NCI-H524 (cell line): Measurements from ENCODE around the gene RNF182.
"Not testable (repeated sequence)": the region's sequence is repeated elsewhere in the genome, so short reads cannot be mapped to it uniquely, and the experiment has no call there.

Experiments
- DNase-seq, 2 experiments: peaks; one replicate each; lab custom pipeline; 2025; lab: John Stamatoyannopoulos, UW

Gene RNF182, protein sequence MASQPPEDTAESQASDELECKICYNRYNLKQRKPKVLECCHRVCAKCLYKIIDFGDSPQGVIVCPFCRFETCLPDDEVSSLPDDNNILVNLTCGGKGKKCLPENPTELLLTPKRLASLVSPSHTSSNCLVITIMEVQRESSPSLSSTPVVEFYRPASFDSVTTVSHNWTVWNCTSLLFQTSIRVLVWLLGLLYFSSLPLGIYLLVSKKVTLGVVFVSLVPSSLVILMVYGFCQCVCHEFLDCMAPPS

DNA sequence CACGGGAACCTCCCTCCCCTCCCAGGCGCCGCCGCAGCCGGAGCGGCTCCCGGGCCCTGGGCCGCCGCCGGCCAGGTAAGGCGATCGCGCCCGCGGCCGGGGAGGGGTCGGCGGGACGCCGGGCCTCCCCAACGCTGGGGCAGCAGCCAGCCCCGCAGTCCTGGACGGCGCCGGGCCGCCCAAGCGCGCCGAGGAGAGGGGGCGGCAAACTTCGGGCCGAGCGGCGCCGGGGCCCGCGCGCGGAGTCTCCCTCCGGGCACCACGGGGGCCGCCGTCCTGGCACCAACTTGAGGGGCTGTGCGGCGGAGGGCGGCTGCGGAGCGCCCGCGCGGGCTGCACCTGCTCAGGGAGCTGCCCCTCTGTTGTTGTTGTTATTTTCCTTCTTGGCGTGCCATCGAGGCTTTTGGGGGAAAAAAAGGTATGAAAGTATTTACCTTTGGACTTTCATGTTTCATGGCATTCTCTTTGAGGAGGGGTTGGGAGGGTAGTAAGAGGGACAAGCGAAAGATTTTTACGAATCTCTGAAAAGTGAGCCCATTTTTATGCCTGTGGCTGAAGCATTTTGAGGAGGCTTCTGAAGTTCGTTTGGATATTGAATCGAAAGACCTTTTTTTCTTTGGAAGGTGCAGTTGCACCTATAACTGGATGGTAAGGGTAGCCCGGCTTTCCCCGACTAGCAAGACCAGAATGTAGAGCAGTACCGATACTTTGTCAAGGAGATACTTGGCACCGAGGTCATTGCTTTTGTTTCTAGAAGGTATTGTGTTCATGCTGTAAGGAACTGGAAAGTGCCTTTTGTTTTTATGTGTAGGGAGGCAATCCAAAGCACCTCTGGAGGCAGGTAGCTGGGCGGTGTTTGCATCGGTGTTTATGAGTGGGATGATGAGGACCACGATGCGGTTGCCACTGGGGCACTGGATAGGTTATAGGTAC lies at the start of gene RNF182:
TSS of gene RNF182 (plus strand) at position 4 of the 933 bp plus-strand sequence. CDS start 52,168 bp downstream, outside the sequence.
- peak in 1 of 2 experiments; percentile 19 for DNase-seq

DNA sequence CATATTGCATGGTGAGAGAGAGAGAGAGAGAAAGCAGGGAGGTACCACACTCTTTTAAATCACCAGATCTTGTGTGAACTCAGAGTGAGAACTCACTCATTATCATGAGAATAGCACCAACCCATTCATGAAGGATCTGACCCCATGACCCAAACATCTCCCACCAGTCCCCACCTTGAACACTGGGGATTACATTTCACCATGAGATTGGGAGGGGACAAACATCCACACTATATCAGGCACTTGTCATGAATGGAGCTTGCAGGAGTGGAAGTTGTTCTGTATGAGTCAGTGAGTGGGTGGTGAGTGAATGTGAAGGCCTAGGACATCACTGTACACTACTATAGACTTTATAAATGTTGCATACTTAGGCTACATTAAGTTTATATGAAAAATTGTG lies 47.7 kb upstream of the RNF182 start:
- DNase-seq, result no peak

DNA sequence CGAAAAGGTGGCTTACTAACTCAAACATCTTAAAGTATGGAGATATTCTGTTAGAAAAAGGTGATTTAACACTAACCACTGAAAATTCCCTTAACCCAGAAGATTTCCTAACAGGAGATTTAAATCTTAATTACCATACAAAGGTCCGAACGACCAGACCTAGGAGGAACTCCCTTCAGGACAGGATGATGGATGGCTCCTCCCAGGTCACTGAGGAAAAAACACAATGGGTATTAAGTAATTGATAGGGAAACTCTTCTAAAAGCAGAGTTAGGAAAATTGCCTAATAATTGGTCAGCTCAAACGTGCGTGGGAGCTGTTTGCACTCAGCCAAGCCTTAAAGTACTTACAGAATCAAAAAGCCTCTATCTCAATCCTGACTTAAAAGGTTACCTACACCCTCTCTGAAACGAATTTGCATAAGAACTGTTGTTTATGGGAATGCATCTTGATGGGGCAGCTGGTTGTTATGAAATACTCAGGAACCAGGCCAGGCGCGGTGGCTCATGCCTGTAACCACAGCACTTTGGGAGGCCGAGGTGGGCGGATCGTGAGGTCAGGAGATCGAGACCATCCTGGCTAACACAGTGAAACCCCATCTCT lies 44.6 kb upstream of the RNF182 start:
- DNase-seq, result not testable (repeated sequence)

DNA sequence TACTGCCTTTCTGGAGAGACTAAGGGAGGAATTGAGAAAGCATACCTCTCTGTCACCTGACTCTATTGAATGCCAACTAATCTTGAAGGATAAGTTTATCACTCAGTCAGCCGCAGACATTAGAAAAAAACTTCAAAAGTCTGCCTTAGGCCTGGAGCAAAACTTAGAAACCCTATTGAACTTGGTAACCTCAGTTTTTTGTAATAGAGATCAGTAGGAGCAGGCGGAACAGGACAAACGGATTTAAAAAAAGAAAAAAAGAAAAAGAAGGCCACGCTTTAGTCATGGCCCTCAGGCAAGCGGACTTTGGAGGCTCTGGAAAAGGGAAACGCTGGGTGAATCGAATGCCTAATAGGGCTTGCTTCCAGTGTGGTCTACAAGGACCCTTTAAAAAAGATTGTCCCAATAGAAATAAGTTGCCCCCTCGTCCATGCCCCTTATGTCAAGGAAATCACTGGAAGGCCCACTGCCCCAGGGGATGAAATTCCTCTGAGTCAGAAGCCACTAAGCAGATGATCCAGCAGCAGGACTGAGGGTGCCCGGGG lies 43.1 kb upstream of the RNF182 start:
- no peak for DNase-seq

DNA sequence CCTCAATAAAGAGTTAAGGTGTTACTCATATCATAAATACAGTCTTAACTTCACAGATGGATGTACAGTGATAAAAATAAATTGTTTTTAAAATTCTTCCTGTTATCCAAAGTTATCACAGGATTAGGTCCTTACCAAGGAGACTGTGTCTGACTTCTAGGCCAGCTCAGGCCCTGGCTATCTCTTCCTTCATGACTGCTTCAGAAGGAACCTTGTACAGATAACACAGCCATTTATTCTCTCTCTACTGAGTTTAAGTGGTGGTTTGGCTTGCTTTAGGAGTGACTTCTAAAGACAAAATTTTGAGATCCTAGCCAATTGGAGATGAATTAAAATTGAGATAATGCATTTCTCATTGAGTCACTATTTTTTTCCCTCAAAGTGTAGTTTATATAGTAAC lies 40.8 kb upstream of the RNF182 start:
- DNase-seq, result no peak

DNA sequence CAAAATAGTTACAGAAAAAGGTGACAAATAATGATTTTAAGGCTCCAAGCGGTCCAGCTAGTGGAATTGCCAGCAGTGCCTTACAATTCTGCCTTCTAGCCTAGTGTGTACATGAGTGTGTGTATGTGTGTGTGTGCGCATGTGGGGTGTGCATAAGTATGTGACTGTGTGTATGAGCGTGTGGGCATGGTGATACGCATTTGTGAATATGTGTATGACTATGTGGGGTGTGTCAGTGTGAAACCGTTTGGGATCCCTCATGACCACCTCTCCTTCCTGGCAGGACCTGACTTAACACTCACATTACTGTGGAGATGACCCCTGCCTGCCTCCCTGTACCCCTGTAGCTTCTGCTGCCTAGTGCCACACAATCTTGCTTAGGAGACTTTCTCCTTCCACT lies 40.4 kb upstream of the RNF182 start:
- DNase-seq, result no peak

DNA sequence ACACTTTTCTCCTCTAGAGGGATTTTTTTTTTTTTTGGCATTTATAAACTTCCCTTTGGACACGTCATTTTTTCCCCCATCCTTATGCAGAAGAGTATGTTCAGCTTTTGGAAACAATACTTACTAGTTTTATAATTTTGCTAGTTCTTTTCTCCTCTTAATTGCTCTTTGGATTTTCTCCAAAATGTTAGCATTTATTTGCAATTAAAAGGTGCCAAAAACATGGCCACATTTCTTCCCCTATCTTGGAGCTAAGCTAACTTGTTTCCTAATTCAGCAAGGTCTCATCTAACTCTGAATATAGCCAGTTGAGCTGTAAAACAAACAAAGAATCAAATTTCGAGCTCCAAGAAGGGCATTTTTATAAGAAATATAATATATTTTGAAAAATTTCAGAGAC lies 39.2 kb upstream of the RNF182 start:
- no peak for DNase-seq

DNA sequence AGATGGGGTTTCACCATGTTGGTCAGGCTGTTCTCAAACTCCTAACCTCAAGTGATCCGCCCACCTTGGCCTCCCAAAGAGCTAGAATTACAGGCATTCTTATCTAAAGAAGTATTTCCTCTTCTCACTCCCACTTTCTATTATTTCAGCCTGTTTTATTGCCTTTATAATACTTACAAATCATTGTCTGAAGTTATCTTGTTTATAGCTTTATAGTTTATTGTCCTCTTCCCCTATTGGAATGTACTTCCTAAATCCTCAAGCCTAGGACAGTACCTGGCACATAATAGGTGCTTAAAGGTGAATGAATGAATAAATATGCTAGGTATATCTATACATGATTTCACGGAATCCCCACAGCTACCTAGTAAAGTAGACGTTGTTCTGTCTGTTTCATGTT lies 37.8 kb upstream of the RNF182 start:
- no peak for DNase-seq

DNA sequence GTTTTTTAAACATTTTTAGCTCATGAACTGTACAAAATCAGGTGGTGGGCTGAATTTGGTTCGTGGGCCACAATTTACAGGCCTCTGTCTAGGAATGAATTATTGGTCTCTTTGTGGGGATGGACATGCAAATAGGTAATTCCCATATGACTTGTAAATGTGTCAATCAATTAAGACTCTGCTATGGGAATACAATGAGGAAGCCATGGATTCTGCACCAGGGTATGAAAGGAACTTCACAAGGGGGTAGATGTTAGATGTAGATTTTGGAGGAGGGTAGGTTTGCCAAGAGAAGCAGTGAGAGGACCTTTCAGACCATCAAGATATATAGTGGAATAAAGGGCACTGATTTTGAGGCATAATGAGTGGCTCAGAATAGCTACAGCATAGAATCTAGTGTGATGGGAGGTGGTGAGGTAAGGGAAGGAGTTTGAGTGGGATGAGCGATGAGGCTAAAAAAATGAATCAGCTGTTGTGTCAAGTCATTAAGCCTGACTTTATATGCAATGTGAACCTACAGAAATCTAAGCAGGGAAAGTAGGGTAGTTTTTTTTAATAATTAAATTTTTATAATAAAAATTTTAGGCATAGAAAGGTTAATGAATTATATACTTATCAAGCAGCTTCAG lies 32.6 kb upstream of the RNF182 start:
- DNase-seq, result no peak

DNA sequence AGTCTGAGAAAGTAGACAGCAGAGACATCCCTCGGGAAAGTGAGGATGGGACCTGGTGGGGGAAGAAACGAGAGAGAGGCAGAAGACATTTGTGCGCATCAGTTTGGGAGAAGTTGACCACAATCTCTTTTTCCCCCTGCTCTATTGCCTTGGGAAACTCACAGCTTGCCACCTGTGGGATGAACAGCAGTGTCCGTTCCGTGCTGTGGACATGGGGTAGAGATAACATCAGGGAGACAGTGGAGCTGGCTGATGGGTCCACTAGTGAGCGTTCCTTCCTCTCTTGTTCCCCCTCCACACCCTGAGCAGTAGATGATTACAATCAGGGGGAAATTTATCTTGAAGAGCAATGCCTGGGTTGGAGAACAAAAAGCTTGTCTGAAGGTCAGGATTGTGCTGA lies 21.8 kb upstream of the RNF182 start:
- DNase-seq, result no peak

DNA sequence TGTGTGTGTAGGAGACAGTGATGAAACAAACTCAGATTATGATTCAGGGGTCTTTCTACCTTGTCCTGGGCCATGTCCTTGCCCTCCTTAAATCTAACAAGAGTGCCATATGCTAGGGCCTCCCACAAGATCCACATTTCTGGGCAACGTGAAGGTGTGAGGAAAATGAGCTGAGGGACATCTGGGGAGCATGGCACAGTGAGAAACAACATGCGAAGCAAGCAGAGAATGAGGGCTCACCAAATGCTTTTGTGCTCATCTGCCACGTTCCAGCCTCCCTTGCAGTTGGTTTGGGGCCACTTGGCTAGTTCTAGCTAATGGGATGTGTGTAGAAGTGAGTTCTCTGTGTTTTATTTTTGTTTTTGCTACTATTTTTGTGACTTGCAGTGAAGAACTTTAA lies 21.4 kb upstream of the RNF182 start:
- DNase-seq, result no peak

DNA sequence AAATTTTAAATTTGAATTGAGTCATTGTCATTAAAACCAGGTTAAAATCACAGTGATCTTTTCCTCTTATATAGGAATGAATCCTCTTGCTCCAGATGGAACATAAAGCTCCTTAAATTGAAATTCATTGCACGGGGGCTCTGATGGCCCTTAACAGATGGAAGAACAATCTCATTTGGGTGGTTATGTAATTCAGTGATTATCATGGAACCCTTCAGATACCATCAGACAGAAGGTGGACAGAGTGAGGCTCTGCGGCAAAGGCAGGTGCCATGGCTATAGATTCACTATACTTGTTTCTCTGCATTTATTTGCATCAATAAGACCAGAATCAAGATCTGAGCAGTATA lies 17.8 kb upstream of the RNF182 start:
- peak; percentile 59 to 88 for DNase-seq

DNA sequence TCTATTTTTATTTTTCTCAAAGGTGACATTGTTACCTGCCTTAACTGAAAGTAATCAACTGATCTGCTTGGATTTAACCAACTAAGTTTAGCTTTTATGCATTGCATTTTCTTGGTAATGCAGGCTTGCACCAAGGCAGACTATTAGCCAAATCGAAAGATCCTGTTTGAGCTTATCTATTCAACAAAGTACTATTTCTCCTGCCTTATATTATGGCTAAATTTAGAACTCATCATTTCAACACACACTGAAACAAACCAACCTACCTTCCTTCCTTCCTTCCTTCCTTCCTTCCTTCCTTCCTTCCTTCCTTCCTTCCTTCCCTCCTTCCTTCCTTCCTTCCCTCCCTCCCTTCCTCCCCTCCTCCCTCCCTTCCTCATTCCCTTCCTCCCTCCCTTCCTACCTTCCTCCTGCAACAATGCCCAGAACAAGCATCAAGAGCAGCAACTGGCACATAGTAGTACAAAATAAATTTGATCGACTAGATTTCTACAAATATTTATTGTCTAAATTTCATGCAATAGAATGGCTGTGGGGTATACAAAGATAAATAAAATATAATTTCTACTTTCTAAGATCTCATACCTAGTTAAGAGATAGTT lies 17.0 kb upstream of the RNF182 start:
- DNase-seq, result no peak

DNA sequence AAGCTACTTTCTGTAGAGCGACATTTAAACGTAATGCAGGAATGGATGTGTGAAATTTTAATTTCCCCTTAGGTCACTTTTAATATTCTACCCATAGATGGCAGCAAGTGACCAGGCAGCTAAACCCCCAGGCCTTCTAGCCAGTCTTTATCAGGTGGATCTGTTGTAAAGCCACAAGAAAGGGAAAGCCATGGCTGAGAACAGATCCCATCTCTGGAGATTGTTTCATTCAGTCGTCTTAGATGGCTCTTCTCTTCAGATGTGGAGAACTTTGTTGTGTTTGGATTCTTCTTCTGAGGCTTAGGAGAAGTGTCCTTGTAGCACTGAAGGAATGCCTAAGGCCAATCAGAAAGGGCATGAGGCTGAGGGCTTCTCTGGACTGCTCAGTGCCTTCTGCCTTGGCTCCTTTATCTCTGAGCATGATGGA lies 15.8 kb upstream of the RNF182 start:
- peak; percentile 49 to 77 for DNase-seq

DNA sequence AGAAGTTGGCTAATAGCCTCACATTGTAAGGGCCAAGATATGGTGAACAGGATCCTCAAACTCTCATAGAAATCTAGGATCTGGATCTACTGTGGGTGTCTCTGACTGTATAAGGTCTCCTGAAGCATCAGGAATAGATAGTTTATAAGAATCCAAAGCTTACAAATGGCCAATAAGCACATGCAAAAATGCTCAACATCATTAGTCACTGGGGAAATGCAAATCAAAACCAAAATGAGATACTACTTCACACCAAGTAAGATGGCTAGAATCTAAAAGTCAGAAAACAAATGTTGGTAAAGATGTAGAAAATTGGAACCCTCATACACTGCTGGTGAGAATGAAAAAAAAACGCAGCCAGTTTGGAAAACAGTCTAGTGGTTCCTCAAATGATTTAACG lies 14.3 kb upstream of the RNF182 start:
- DNase-seq, result no peak

DNA sequence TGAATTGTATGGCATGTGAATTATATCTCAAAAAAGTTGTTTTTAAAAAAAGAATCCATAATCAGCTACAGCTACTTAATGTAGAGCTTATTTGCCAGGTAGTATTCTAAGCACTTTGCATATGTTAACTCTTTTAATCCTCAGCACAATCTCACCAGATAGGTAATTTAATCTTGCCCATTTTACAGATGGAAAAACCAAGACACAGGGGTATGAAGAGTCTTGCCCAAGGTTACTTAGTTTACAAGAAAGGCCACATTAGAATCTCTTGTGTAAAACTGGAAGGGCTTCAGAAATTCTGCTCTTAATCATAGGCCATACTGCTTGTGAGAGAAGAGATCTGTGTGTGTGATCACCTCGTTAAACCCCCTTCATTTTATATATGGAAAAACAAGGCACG lies 13.4 kb upstream of the RNF182 start:
- no peak for DNase-seq

DNA sequence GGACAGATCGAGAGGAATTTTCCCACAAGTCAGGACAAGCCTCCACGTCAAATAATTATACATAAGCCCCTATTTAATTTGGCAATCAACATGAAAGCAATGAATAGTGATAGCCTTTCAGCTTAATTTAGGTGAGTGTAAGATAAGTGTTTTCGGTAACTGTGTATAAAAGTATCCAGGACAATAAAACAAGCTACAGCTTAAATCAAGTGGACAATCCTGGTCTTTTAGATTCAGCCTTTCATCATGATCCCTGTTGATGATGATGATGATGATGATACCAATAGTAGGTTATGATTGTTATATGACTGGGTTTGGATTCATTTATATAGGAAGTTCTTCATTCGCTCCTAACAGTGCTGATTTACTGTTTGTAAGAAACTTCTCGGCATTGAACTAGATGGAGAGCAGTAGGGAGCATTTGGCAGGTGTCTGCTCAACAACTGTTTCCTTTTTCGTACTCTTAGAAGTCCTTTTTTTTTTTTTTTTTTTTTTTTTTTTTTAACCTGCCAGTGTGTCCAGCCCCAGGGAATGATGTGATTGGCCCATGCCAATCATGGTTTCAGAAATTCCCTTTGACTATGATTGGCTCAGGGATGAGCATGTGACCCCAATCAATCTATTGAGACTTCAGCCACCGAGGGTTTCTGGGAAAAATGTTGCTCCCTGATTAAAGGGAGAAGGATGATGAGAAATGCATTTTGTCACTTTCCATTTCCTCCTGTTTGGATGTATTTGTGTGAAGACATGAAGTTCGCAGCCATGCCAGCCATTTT lies 11.3 kb upstream of the RNF182 start:
- DNase-seq, result no peak

DNA sequence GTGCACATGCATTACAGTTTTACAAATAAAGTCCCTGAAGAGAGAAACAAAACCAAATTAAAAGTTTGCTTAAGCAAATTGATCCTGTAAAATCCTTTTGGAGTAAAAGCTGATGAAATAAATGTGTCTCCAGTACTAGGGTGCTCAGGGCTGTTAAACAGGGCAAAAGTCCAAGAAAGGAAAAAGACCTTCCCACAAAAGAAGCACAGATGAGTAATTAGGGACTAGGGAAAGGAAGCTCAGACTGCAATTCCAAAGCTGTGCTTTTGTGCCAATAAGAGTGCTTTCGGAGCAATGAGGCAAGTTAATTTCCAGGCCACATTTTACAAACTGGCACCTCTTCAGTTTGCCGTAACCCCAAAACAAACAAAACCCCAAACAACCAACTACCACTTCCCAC lies 10.4 kb upstream of the RNF182 start:
- no peak for DNase-seq

DNA sequence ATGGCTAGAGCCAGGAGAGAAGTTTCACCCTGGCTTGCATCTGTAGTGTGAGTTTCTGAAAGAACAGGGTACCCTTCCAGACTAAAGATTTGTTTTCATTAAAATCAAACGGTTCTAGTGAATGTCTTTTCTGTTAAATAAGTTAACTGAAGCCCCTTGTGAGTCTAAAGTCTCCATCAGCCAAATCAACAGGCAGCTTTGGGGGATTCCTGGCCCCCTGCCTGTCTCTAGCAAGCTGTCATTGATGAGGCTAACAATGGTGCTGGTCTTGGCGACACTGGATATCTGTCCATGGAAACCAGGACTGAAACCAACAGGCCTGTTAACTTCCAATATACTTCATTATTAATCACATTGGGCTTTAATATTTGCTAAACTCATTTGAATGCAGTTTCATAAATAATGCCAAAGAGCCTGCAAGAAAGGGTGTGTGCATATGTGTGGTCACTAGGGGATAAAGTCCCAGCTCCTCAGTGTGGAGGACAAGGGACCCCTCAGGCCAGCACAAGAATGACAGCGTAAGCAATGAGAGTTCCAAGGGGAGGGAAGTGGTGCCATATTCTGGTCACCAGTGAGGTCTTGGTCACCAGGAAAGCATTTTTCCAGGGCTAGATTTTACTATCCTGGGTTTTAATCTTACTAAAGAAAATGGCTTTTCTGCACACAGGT lies 9.1 kb upstream of the RNF182 start:
- DNase-seq, result no peak

DNA sequence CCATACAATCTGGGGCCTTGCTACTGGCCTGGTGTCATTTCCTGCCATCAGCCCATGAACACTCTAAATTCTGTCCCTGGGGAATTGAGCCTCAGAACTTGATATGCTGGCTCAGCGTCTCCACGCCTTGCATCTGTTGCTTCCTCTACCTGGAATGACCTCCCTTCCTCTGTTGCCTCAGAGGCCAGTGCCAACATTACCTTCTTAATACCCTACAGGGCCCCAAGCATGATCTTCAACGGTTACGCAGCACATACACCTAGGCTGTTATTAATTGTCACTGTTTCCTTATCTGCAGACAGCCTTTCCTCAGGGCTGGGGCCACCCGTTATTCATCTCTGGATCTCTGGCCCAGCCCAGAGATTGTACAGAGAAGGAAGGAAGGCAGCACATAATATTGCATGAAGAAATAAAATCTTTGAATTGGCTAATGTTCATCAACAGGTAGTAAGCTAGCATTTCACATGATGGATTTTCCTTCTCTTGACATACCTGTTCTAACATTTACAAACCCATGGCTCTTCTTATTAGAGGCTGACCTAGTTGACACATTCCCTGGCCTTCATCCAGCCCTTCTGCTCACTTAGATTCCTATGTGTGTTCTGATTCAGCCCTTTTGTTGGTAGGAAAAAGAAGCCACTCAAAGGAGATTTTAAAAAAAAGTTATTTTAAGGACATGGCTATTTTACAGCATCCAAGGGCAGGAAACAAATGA lies 8.4 kb upstream of the RNF182 start:
- peak; percentile 52 to 80 for DNase-seq
